Ectodermal cell (in vitro differentiated cells): ENCODE measurements around the gene LHFPL3.

Experiments
- H3K27ac ChIP-seq: 2 replicates; pipeline ENCODE4 v1.7.0; 2013; ENCODE audit warnings: mild to moderate bottlenecking, low read depth, low read length; ENCODE audit not compliant: insufficient read depth, poor library complexity, severe bottlenecking
- H3K27me3 ChIP-seq: 2 replicates; pipeline ENCODE4 v1.7.0; 2013; ENCODE audit warnings: mild to moderate bottlenecking, low read length; ENCODE audit not compliant: insufficient read depth, control insufficient read depth, poor library complexity, severe bottlenecking
- H3K36me3 ChIP-seq: one replicate; pipeline ENCODE4 v1.7.0; 2013; ENCODE audit warnings: low read length; ENCODE audit not compliant: control insufficient read depth, insufficient read depth
- H3K4me1 ChIP-seq: one replicate; pipeline ENCODE4 v1.7.0; 2013; ENCODE audit warnings: low read length; ENCODE audit not compliant: control insufficient read depth, insufficient read depth
- H3K4me3 ChIP-seq: 2 replicates; pipeline ENCODE4 v1.7.0; 2013; ENCODE audit warnings: low read depth, low read length, control low read depth; ENCODE audit not compliant: insufficient read depth
- H3K9me3 ChIP-seq: 2 replicates; pipeline ENCODE4 v1.7.0; 2013; ENCODE audit warnings: mild to moderate bottlenecking, low read length, moderate library complexity; ENCODE audit not compliant: control insufficient read depth
- WGBS, 2 experiments: methylation state at CpG; one replicate each; pipeline ENCODE4 v1.1.7; 2013; ENCODE audit warnings: missing lambda C conversion rate in 2 of 2; 5-methylcytosine and 5-hydroxymethylcytosine counted together

LHFPL3 gene

DNA sequence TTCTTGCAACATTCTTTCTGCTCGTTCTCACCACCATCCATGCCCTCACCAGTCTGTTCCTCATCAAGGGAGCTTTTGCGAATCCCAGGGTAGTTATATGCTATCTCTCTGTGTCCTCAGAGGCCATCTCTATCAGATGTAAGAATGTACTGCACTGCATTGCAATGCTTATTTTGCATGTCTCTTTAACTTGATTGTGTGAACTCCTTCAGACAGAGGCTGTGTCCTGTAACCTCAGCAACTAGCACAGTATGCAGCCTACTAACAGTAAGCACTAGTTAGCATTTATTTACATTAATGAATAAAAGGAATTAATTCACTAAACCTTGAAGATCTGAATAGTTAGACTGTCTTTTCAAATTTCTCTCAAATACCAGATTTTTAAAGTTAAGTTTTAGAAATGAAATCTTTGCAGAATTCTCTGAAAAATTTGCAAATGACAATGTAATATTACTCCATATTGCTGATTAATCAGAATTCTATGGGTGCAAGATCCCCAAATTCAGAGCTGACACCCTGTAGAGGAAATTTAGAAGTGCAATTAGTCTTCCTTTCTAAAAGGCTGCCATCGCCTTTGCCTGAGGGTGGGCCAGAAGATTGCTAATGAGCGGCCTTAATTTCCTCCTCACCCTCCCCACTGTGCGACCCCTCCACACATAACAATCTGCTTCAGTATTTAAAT lies 10.3 kb upstream of the LHFPL3 start:
- Histone ChIP-seq H3K4me3 (no peak overlapping the region), H3K36me3 (no peaks in the 10 kb centered on the region), H3K9me3 (no peaks in the 10 kb centered on the region), H3K4me1 (no peaks in the 10 kb centered on the region), H3K27ac (no peak overlapping the region), H3K27me3 (no peaks in the 10 kb centered on the region)
- 66 to 80% methylated on average over 4 to 5 of the region's 5 CpGs for WGBS, 2 experiments

DNA sequence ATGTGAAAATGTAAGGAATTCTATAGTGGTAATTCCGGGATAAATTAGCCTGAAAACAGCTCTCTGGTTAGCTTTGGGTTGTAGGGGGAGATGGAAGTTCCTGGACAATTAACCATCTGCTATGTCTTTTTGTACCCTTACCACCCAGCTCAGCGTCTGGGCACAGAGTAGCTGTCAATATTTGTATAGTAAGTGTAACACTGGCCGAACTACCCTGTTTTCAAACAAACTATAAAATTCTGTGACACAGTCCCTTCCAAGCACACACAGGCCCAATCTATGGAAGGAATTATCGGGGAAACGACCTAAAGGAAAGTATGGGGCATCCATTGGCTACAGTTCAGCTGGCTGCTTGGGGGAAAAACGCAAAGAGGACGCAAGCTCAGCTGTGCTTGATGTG lies 869 bp upstream of the LHFPL3 start:
- peaks cover 77% of the 10 kb centered on the region for H3K27me3 ChIP-seq
- no peak overlapping the region for H3K4me3 ChIP-seq
- WGBS, 2 experiments, result 61% methylated on average over 6 to 7 of the region's 7 CpGs

DNA sequence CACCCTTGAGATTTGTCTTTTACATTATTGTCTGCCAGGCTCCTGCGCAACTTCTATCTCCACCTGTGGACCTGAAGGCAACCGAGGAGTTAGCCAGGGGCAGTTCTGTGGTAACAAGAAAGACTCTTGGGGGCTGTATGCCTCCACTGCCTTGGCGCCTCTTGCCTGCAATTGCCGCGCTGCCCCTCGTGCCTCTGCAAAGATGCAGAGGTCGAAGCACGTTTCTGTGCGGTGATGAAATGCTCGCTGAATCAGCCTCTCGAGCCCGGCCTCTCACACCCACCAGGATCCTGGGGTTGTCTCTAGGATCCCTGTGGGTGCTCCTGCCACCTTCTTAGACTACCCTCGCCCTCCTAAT lies 486 bp upstream of the LHFPL3 start:
- Histone ChIP-seq H3K9me3 (no peaks in the 10 kb centered on the region), H3K4me1 (peaks cover 8% of the 10 kb centered on the region), H3K27me3 (peaks cover 77% of the 10 kb centered on the region), H3K4me3 (peak overlapping the region; percentile 47), H3K36me3 (no peaks in the 10 kb centered on the region), H3K27ac (no peak overlapping the region)
- WGBS, 2 experiments, result 14% methylated on average over 13 of the region's 13 CpGs

More for the DNA sequence above, 869 bp upstream of the LHFPL3 start:
- Histone ChIP-seq H3K9me3 (no peaks in the 10 kb centered on the region), H3K36me3 (no peaks in the 10 kb centered on the region), H3K4me1 (peaks cover 8% of the 10 kb centered on the region), H3K27ac (no peak overlapping the region)

DNA sequence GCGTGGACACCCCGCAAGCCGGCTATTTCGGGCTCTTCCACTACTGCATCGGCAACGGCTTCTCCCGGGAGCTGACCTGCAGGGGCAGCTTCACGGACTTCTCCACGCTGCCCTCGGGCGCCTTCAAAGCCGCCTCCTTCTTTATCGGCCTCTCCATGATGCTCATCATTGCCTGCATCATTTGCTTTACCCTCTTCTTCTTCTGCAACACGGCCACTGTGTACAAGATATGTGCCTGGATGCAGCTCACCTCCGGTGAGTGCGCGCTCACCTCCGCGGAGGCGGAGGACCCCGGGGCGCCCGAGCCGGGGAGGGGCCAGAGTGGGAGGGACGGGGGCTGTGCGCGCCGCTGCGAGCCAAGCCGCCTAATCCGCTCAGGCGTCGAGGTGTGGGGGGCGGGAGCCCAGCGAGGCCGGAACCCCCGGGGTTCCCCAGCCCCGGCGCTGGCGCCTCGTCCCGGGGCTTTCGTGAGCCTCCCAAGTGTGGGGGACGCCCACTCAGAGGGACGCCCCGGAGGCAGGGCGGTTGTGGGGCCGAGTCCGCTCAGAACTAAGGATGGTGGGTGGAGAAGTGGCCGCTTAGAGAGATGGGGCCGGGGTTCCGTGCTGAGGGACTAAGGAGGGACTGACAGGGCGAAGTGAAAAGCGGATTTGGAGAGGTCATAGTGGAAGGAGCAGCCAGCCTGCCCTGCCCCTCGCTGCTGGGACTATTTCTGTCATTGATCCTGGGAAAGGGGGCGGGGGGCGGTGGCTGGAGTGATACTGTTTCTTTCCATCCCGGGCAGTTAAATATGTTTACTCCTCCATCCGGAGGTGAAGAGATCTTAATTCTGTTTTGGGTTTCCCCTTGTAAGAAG lies 795 bp downstream of the LHFPL3 start:
- H3K27ac ChIP-seq, result no peak overlapping the region
- 1% methylated on average over 59 of the region's 59 CpGs for WGBS, 2 experiments
- peaks cover 83% of the 10 kb centered on the region for H3K27me3 ChIP-seq
- peak overlapping the region; percentile 47 for H3K4me3 ChIP-seq
- no peaks in the 10 kb centered on the region for H3K9me3 ChIP-seq
- no peaks in the 10 kb centered on the region for H3K36me3 ChIP-seq
- H3K4me1 ChIP-seq, result peaks cover 8% of the 10 kb centered on the region

DNA sequence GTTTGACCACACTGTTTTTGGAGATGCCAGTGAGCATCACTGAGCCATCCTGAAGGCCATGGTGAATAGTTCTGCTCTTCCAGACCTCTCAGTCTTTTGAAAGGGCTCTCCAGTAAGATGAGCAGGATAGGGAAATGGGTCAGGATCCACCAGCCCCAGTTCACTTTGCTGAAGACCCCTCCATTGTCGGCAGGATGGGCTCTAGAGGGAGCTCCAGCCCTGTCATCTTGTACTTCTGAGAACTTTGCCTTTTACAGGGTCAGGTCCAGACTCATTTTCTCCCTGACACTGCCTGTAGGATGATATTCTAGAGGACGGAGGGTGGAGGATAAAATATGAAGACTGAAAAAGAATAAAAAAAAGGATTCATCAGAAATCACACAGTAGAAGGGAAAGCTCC lies 13.1 kb downstream of the LHFPL3 start:
- H3K27me3 ChIP-seq, result peaks cover 3% of the 10 kb centered on the region
- no peak overlapping the region for H3K4me3 ChIP-seq
- no peaks in the 10 kb centered on the region for H3K4me1 ChIP-seq
- H3K36me3 ChIP-seq, result no peaks in the 10 kb centered on the region
- H3K9me3 ChIP-seq, result no peaks in the 10 kb centered on the region
- no peak overlapping the region for H3K27ac ChIP-seq
- WGBS, 2 experiments, result 4 to 27% methylated on average over 1 to 2 of the region's 2 CpGs

DNA sequence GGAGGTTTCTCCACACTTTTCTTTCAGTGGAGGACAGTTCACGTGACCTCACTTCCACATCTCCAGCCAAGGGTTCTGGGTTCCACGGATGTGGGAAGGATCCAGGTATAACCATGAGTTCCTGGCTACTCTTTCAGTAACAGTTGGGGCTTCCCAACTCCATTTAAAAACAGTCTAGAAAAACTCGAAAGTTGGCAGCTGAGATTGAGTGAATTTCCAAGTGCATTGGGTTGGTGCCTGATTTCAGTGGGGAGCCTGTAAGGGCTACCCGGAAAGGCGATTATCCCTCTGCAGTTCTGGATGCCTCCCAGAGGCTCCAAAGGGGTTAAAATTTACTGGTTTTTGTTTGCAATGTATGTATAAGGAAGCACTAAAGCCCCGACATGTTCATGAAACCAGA lies 24.3 kb downstream of the LHFPL3 start:
- H3K27ac ChIP-seq, result no peak overlapping the region
- H3K27me3 ChIP-seq, result no peaks in the 10 kb centered on the region
- no peaks in the 10 kb centered on the region for H3K9me3 ChIP-seq
- no peak overlapping the region for H3K4me3 ChIP-seq
- no peaks in the 10 kb centered on the region for H3K36me3 ChIP-seq
- 88% methylated on average over 5 of the region's 6 CpGs for WGBS, 2 experiments
- H3K4me1 ChIP-seq, result no peaks in the 10 kb centered on the region

DNA sequence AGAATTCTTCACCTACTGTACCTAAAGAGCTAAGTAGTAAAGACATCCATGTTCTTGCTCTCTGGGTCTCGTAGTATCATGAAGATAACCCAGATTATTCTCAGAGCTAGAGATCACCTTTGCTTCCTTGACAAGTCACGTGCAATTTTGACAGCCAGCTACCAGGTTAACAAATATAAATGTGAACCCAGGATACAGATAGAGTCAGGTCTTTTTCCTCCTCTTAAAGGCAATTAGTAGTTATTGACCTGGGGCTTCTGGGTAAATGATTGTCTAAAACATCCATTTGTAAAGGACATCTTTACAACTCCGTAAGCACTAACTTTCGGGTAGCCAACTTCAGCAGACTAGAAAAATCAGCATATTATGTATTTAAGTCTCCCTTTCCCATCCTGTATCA lies 28.8 kb downstream of the LHFPL3 start:
- H3K27me3 ChIP-seq, result no peaks in the 10 kb centered on the region
- no peaks in the 10 kb centered on the region for H3K9me3 ChIP-seq
- no peak overlapping the region for H3K27ac ChIP-seq
- WGBS, 2 experiments, result 90 to 93% methylated on average over 4 of the region's 4 CpGs
- no peak overlapping the region for H3K4me3 ChIP-seq
- H3K4me1 ChIP-seq, result no peaks in the 10 kb centered on the region
- H3K36me3 ChIP-seq, result no peaks in the 10 kb centered on the region

DNA sequence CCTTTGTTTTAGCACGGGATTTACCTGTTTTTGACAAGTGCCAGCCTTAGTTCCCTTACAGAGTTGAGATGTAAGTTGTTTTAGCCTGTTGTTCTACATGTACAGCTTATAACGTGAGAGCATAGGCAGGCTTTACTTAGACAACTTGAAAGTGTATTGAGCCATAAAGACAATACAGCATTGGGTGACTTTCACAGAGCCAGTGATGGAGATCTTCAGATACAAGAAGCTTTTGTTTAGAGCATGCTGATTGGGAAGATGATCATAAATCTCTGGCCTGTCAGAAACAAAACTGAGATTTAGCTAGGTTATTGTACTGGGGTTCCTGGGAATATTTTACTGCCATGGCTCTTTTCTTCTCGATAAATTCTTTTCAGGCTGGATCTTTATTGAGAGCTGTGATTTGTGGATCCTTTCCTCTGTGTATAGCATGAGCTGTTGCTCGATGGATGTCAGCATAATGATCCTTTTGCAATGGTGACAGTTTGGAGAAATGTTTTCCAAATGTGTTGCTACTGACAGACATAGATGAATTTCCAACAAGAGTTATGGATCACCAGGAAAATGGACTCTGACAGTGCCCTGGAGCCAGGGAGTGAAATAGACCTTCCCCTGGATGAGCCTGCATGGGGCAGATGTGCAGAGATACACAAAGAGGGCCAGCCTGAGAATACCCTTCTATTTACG lies 30.2 kb downstream of the LHFPL3 start:
- 91 to 96% methylated on average over 5 of the region's 5 CpGs for WGBS, 2 experiments
- Histone ChIP-seq H3K9me3 (no peaks in the 10 kb centered on the region), H3K36me3 (no peaks in the 10 kb centered on the region), H3K27ac (no peak overlapping the region), H3K27me3 (no peaks in the 10 kb centered on the region), H3K4me1 (no peaks in the 10 kb centered on the region), H3K4me3 (no peak overlapping the region)

DNA sequence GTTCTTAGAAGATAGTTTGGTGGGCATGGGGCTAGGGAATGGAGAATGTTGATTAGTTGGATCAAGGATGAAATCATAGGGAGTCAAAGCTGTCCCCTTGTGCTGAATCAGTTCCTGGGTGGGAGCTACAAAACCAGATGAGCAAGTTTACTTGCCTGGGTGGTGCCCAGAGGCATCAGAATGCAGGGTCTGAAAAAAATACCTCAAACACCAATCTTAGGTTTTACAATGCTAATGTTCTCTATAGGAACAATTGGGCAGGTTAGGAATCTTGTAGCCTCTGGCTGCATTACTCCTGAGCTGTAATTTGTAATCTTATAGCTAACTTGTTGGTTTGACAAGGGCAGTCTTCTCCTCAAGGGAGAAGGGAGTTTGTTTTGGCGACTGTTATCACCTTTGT lies 34.4 kb downstream of the LHFPL3 start:
- no peaks in the 10 kb centered on the region for H3K9me3 ChIP-seq
- H3K36me3 ChIP-seq, result no peaks in the 10 kb centered on the region
- H3K27ac ChIP-seq, result no peak overlapping the region
- H3K4me3 ChIP-seq, result no peak overlapping the region
- 70 to 86% methylated on average over 1 of the region's 1 CpG for WGBS, 2 experiments
- H3K4me1 ChIP-seq, result no peaks in the 10 kb centered on the region
- no peaks in the 10 kb centered on the region for H3K27me3 ChIP-seq

DNA sequence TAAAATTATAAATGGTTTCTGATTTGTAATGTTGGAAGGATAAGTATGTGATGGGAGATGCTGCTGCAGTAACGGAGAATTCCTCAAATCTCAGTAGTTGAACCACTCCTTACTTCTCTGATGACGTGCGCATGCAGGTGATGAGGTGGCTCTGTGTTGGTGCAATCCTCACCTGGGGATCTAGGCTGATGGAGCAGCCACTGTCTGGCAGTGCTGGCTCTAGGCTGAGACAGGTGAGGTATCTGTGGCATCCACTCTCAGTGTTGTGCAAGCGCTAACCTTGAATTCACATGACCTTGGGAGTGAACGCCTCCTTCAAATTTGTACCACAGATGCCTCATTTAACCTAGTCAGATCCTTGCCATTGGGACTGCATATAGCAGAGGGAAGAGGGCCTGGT lies 35.0 kb downstream of the LHFPL3 start:
- no peaks in the 10 kb centered on the region for H3K4me1 ChIP-seq
- WGBS, 2 experiments, result 91 to 95% methylated on average over 5 of the region's 5 CpGs
- no peak overlapping the region for H3K4me3 ChIP-seq
- H3K36me3 ChIP-seq, result no peaks in the 10 kb centered on the region
- H3K27me3 ChIP-seq, result no peaks in the 10 kb centered on the region
- no peaks in the 10 kb centered on the region for H3K9me3 ChIP-seq
- H3K27ac ChIP-seq, result no peak overlapping the region
